Right lobe of liver (tissue), 6 donors: ENCODE measurements around the gene PDE4B. TPM values are rescaled to one million over a fixed set of nuclear protein-coding genes. Genes with fewer than 3 reads are reported as not detected.
"Not testable (repeated sequence)": the region's sequence is repeated elsewhere in the genome, so short reads cannot be mapped to it uniquely, and the experiment has no call there.

Experiments used
- ATAC-seq, 4 donors: fragments of 200-7000 bp; cut with Tn5 transposase; one replicate each; pipeline ENCODE4 v1.9.1; 2020; ENCODE audit warnings: mild to moderate bottlenecking in 4 of 4, moderate library complexity in 4 of 4
- DNase-seq, 3 donors: peaks; one replicate each; pipeline ENCODE4 v3.0.0-alpha.2; 2020
- H3K27ac ChIP-seq, 3 donors: fragments of 200-600 bp; one replicate each; pipeline ENCODE4 v1.8.0; 2022
- H3K27me3 ChIP-seq, 2 donors: fragments of 200-600 bp; one replicate each; pipeline ENCODE4 v1.8.0; 2022
- H3K36me3 ChIP-seq, 4 donors: fragments of 200-600 bp; sonication (generic) in 1 of 4; one replicate each; pipeline versions ENCODE4 v1.5.1 to v1.8.0; 2017 to 2022; ENCODE audit warnings: control low read depth in 1 of 4
- H3K4me1 ChIP-seq, 4 donors: fragments of 200-600 bp; sonication (generic) in 1 of 4; one replicate each; pipeline versions ENCODE4 v1.5.1 to v1.8.0; 2017 to 2022; ENCODE audit warnings: control low read depth in 1 of 4
- H3K4me3 ChIP-seq, 3 donors: fragments of 200-600 bp; one replicate each; pipeline ENCODE4 v1.8.0; 2022
- H3K9me3 ChIP-seq, 4 donors: fragments of 200-600 bp; sonication (generic) in 1 of 4; one replicate each; pipeline versions ENCODE4 v1.5.1 to v1.8.0; 2017 to 2022; ENCODE audit warnings: control low read depth in 1 of 4
- CTCF ChIP-seq, 4 donors: fragments of 200-600 bp in 3 of 4; fragments of 450-650 bp in 1 of 4; IDR thresholded peaks; one replicate each; pipeline versions ENCODE4 v1.5.1 to v1.8.0; 2016 to 2022; ENCODE audit warnings: antibody characterized with exemption in 4 of 4, mild to moderate bottlenecking in 2 of 4
- POLR2A ChIP-seq: fragments of 450-650 bp; IDR thresholded peaks from one replicate; pipeline ENCODE4 v1.6.1; 2017; ENCODE audit warnings: antibody characterized with exemption, mild to moderate bottlenecking
- WGBS: methylation state at CpG from one replicate; pipeline ENCODE4 v1.1.6; 2018; ENCODE audit warnings: low coverage, low lambda C conversion rate; ENCODE audit not compliant: insufficient coverage; ENCODE audit errors: missing lambda C conversion rate; 5-methylcytosine and 5-hydroxymethylcytosine counted together
- intact Hi-C, 2 donors: fragments of 100-400 bp; cut with DNase I; formaldehyde crosslinking; loops; one replicate each; pipeline versions ENCODE4 v1.11.2 to v1.14.1; 2022
- total RNA-seq, 6 experiments: library from RNA; depleted of rRNA in 2 of 6; stranded (reverse); fragments of >200 nt in 2 of 6; fragmentation: NEBNext Ultra II Directional in 3 of 6; extraction: Animal tissue kit (Norgen Biotek cat#: 25700) in 3 of 6; gene quantifications; one replicate each; pipeline versions ENCODE4 v1.1.0 to v1.2.4, GENCODE V29; 2016 to 2023
- donor health status: DM: no; HTN: yes; CAD: no.
- donor health status: DM: no; HTN: no; CAD: no.
- donor health status: DM: no; HTN: no; CAD: no.
- donor health status: DM: no; HTN: yes; CAD: no.
- donor health status: DM: no; HTN: yes; CAD: no.

Gene PDE4B
- total RNA-seq, 6 experiments from 2014 or later, result 1.4 to 6.4 (median 2.4) TPM

GRCh38 chr1:66134004-66134403 lies 341.3 kb downstream of the PDE4B start:
- WGBS, result 80% methylated on average over 1 of the region's 1 CpG
- no peak overlapping the region for H3K27ac ChIP-seq
- no peaks in the 10 kb centered on the region for H3K27me3 ChIP-seq
- H3K36me3 ChIP-seq, result no peaks in the 10 kb centered on the region
- ATAC-seq (no peak), DNase-seq (no peak)
- intact Hi-C loops, result no loop called here
- H3K4me3 ChIP-seq, result no peak overlapping the region
- no peaks in the 10 kb centered on the region for H3K9me3 ChIP-seq
- TF ChIP-seq CTCF (IDR thresholded peaks at IDR 0.05) (no peak), POLR2A (no peak)
- H3K4me1 ChIP-seq, result no peaks in the 10 kb centered on the region

- Histone ChIP-seq H3K27me3 (no peaks in the 10 kb centered on the region), H3K4me1 (no peaks in the 10 kb centered on the region), H3K4me3 (no peak overlapping the region), H3K36me3 (no peaks in the 10 kb centered on the region), H3K9me3 (no peaks in the 10 kb centered on the region), H3K27ac (no peak overlapping the region)
- intact Hi-C loops, result no loop called here
- no peak for TF ChIP-seq POLR2A
- ATAC-seq, result no peak
- 82% methylated on average over 2 of the region's 2 CpGs for WGBS
- DNase-seq, result no peak
These were observed 342.5 kb downstream of the PDE4B start for GRCh38 chr1:66135161-66135560.

DNA sequence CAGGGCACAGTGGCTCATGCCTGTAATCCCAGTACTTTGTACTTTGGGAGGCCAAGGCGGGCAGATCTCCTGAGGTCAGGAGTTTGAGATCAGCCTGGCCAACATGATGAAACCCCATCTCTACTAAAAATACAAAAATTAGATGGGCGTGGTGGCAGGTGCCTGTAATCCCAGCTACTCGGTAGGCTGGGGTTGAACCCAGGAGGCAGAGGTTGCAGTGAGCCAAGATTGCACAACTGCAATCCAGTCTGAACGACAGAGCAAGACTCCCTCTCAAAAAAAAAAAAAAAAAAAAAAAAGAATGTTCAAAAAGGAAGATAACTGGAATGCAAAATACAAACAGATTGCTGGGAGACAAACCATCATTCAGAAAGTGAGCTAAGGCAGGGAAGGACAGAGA lies 343.7 kb downstream of the PDE4B start:
- H3K27me3 ChIP-seq, H3K4me1 ChIP-seq, H3K9me3 ChIP-seq, H3K27ac ChIP-seq, H3K36me3 ChIP-seq, H3K4me3 ChIP-seq, intact Hi-C loops: not testable (repeated sequence)
- peak in 2 of 3 donors; percentile 34 to 46 for DNase-seq
- peak in 2 of 4 donors; percentile 73 to 88 for ATAC-seq
- WGBS, result 46% methylated on average over 4 of the region's 4 CpGs

GRCh38 chr1:66137235-66137634 lies 344.5 kb downstream of the PDE4B start:
- 24% methylated on average over 2 of the region's 2 CpGs for WGBS
- DNase-seq, result no peak

DNA sequence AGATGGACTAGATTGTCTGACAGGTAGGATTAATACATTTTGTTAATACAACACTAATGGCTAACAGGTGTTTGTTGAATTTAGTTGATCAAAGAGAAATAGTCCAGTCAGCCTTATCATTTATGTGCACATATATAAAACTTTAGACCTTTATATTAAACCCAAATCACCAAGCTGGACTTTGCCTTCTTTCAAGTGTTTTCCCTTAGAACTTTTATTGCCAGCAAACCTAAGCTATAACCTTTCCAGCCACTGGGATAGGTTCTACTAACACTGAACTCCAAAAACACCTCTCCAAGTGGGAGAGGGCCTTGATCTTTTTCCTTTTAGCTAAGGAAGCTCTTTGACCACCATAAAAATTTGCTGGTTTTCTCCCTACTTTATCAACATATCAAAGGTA lies 345.9 kb downstream of the PDE4B start:
- TF ChIP-seq CTCF (IDR thresholded peaks at IDR 0.05) (no peak), POLR2A (no peak)
- intact Hi-C loops, result no loop called here
- H3K4me1 ChIP-seq, result peaks cover 0 to 3% (median 0%) of the 10 kb centered on the region in 4 donors
- DNase-seq (no peak), ATAC-seq (no peak)
- H3K4me3 ChIP-seq, result no peak overlapping the region
- H3K27me3 ChIP-seq, result no peaks in the 10 kb centered on the region
- no peaks in the 10 kb centered on the region for H3K36me3 ChIP-seq
- no peak overlapping the region for H3K27ac ChIP-seq
- H3K9me3 ChIP-seq, result no peaks in the 10 kb centered on the region

More at GRCh38 chr1:66137235-66137634, 344.5 kb downstream of the PDE4B start:
- Histone ChIP-seq H3K4me3 (no peak overlapping the region), H3K36me3 (no peaks in the 10 kb centered on the region), H3K27me3 (no peaks in the 10 kb centered on the region), H3K4me1 (no peaks in the 10 kb centered on the region), H3K9me3 (no peaks in the 10 kb centered on the region), H3K27ac (no peak overlapping the region)
- intact Hi-C loops, result no loop called here
- no peak for TF ChIP-seq CTCF (IDR thresholded peaks at IDR 0.05)
- TF ChIP-seq POLR2A, result no peak
- ATAC-seq, result peak in 1 of 4 donors; percentile 36

- WGBS, result 58% methylated on average over 5 of the region's 5 CpGs
- TF ChIP-seq POLR2A, result no peak
- TF ChIP-seq CTCF (IDR thresholded peaks at IDR 0.05), result no peak
- ATAC-seq, result no peak
- DNase-seq, result no peak
- Histone ChIP-seq H3K4me3 (no peak overlapping the region), H3K9me3 (no peaks in the 10 kb centered on the region), H3K27me3 (no peaks in the 10 kb centered on the region), H3K4me1 (peaks cover 0 to 3% (median 0%) of the 10 kb centered on the region in 4 donors), H3K27ac (no peak overlapping the region), H3K36me3 (no peaks in the 10 kb centered on the region)
- intact Hi-C loops, result no loop called here
These were observed 347.4 kb downstream of the PDE4B start for GRCh38 chr1:66140072-66140471.
